ENCODE measurements around the gene EGR4. TPM values are rescaled to one million over a fixed set of nuclear protein-coding genes. Genes with fewer than 3 reads are reported as not detected.

EGR4 gene
- total RNA-seq, 2 experiments from 2014 or later = 0.14 to 0.17 TPM

DNA sequence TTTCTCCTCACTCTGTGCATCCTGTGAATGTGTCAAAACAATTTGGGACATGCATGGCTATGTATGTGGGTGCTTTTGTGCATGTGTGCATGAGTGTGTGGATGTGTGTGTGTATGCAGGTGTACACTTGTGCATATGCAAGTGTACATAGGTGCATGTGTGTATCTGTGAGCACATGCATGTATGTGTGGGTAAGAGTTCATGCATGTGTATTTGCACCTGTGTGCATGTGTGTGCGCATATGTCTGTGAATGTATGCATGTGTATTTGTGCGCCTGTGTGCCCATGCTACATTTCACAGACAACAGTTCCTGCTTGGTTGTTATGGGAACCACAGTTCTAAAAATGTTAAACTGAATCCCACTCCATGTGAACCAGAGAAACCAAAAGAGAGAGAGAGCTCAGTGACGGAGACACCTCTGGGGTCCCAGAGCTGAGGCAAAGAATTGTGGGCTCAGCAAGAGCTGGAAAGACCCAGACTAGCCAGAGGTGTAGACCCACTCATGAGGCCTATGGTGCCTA is 7.2 kb downstream of the EGR4 start:
- TF ChIP-seq, protein P1, sequence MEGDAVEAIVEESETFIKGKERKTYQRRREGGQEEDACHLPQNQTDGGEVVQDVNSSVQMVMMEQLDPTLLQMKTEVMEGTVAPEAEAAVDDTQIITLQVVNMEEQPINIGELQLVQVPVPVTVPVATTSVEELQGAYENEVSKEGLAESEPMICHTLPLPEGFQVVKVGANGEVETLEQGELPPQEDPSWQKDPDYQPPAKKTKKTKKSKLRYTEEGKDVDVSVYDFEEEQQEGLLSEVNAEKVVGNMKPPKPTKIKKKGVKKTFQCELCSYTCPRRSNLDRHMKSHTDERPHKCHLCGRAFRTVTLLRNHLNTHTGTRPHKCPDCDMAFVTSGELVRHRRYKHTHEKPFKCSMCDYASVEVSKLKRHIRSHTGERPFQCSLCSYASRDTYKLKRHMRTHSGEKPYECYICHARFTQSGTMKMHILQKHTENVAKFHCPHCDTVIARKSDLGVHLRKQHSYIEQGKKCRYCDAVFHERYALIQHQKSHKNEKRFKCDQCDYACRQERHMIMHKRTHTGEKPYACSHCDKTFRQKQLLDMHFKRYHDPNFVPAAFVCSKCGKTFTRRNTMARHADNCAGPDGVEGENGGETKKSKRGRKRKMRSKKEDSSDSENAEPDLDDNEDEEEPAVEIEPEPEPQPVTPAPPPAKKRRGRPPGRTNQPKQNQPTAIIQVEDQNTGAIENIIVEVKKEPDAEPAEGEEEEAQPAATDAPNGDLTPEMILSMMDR (IDR thresholded peaks at IDR 0.05) = no peak
- ChIA-PET POLR2A (interaction anchor here (2.9 kb wide), 1 partner anchor 53 kb away, joined by 25 read pairs; the partner anchor contains the start of genes CCT7 and PRADC1), CTCF (no interaction called here)
- Histone ChIP-seq H3K27me3 (ENCODE audit: control insufficient read depth in 1 of 2, insufficient read depth in 2 of 2, low read length in 2 of 2) (peaks cover 7 to 10% of the 10 kb centered on the region in 2 experiments), H3K9me3 (ENCODE audit: control insufficient read depth in 1 of 2, insufficient read depth in 1 of 2, low read length in 2 of 2) (peaks cover 0 to 4% of the 10 kb centered on the region in 2 experiments), H3K4me1 (ENCODE audit: insufficient read depth, low read length) (peaks cover 26% of the 10 kb centered on the region), H3K36me3 (ENCODE audit: insufficient read depth, low read length) (no peaks in the 10 kb centered on the region), H3K4me3 (ENCODE audit: low read length) (no peak overlapping the region), H3K27ac (ENCODE audit: low read depth in 1 of 2, low read length in 2 of 2) (no peak overlapping the region)
- no peak for ATAC-seq (ENCODE audit: poor library complexity)
- intact Hi-C loops (cut with DNase I, micrococcal nuclease) = loop anchor here in 1 of 2 experiments (10.0 kb wide), 3 partner anchors 449 to 1669 kb away; partner anchors contain the start of genes EXOC6B, POLE4 and TPRKB
- no peaks in the 10 kb centered on the region for H3K36me3 Mint-ChIP-seq (ENCODE audit: low read depth)
- DNase-seq = no peak
- H3K4me3 Mint-ChIP-seq = peak overlapping the region; percentile 52
- H3K9me3 Mint-ChIP-seq = no peaks in the 10 kb centered on the region
- H3K4me1 Mint-ChIP-seq (ENCODE audit: low read depth) = peaks cover 34% of the 10 kb centered on the region
- H3K27ac Mint-ChIP-seq = no peak overlapping the region
- H3K27me3 Mint-ChIP-seq = peaks cover 29% of the 10 kb centered on the region

DNA sequence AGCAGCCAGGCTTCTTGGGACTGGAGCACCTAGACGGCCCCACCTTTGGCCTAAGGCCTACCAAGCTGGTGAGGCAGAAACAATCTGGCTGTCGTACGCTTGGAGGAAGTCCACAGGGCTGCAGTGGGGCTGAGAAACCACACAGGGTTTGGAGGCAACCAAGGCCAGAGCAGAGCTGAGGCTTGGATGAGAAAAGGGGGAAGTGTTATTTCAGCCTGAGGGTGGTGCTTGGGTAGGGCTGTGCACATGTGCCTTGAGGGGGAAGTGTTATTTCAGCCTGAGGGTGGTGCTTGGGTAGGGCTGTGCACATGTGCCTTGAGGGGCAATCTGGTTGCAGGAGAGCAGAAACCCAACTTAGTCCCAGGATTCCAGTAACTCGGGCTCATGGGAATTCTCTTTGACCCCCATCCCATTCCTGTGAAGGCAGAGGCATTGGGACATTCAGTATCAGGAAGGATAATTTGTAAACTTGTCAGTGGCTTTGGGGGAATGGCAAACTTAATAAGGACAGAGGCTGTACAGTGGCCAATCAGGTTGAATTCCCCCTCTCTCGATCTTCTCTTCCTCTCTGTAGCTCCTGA is 8.1 kb downstream of the EGR4 start:
- Mint-ChIP-seq H3K4me3 (peak overlapping the region; percentile 52), H3K27ac (no peak overlapping the region), H3K9me3 (no peaks in the 10 kb centered on the region), H3K27me3 (peaks cover 20% of the 10 kb centered on the region), H3K36me3 (ENCODE audit: low read depth) (no peaks in the 10 kb centered on the region), H3K4me1 (ENCODE audit: low read depth) (peaks cover 24% of the 10 kb centered on the region)
- peaks cover 0 to under 1% of the 10 kb centered on the region in 2 experiments for H3K27me3 ChIP-seq (ENCODE audit: control insufficient read depth in 1 of 2, insufficient read depth in 2 of 2, low read length in 2 of 2)
- ATAC-seq (ENCODE audit: poor library complexity) (peak; percentile 29), DNase-seq (peak in 3 of 14 experiments; percentile 30 to 56 (median 46))
- no peaks in the 10 kb centered on the region for H3K36me3 ChIP-seq (ENCODE audit: insufficient read depth, low read length)
- no peak overlapping the region for H3K27ac ChIP-seq (ENCODE audit: low read depth in 1 of 2, low read length in 2 of 2)
- POLR2A ChIA-PET = interaction anchor here (1.2 to 2.9 kb wide), 3 partner anchors 8 to 1954 kb away, joined by 4 to 25 read pairs (median 7); partner anchors contain the start of genes CCT7, EGR4, PRADC1 and ZNF638
- TF ChIP-seq, protein P1 (IDR thresholded peaks at IDR 0.05) = no peak
- intact Hi-C loops (cut with DNase I, micrococcal nuclease) = loop anchor here in 1 of 2 experiments (2.0 to 10.0 kb wide), 5 partner anchors 50 to 1670 kb away; partner anchors contain the start of genes ALMS1, CCT7, EXOC6B and POLE4
- CTCF ChIA-PET = interaction anchor here (0.8 to 1.4 kb wide), 2 partner anchors 11 to 108 kb away, joined by 3 to 5 read pairs; no protein-coding TSS in a partner anchor
- peaks cover 22% of the 10 kb centered on the region for H3K4me1 ChIP-seq (ENCODE audit: insufficient read depth, low read length)
- H3K9me3 ChIP-seq (ENCODE audit: control insufficient read depth in 1 of 2, insufficient read depth in 1 of 2, low read length in 2 of 2) = no peaks in the 10 kb centered on the region
- H3K4me3 ChIP-seq (ENCODE audit: low read length) = peak overlapping the region; percentile 73

DNA sequence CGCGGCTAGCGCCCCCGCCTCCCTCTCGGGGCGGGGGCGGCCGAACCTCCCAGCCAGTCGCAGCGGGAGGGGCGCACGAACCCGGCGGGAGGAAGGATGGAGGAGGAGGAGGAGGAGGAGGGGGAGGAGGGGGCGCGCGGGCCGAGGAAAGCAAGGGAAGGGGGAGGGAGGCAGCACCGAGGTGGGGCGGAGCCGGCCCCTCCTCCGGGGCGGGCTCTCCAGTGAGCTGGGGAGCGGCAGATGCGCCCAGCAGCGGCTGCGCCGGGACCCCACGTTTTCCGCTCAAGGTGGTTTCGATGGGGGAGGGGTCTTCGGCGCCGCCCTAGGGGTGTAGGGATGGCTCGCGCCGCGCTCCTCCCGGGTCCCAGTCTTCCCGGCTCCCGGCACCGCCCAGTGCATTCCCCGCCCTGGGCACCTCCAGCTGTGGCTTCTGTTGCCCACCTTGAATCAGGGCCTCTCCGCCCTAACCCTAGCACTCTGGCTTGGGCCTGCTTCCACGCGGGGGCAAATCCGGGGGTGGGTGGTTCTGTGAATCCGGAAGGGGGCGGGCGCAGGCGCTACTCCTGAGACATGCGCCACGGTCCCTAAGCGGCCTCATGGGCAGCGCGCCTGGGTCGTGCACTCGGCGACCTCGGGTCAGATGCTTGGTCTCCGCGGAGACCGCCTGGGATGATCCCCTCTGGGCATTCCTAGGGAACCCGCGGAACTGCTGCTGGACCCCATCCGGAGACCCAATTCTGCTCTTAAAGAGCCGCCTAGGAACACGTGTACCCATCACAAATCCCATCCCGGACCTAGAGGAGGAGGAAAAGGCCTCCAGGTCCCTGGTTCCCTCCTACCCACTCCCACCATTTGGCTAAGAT is 8.8 kb downstream of the EGR4 start, which contains the start of gene FBXO41:
Gene FBXO41 (minus strand): TSS at position 183 of the 863 bp plus-strand sequence. CDS start 14,848 bp downstream, outside the sequence.
- Mint-ChIP-seq H3K4me3 (peak within 1 kb of the TSS; percentile 91), H3K9me3 (no peaks in the 10 kb centered on the region), H3K27me3 (peaks cover 15% of the 10 kb centered on the region), H3K27ac (peak within 1 kb of the TSS; percentile 37), H3K36me3 (ENCODE audit: low read depth) (no peaks in the 10 kb centered on the region), H3K4me1 (ENCODE audit: low read depth) (peaks cover 22% of the 10 kb centered on the region)
- peak within 1 kb of the TSS; percentile 73 for H3K4me3 ChIP-seq (ENCODE audit: low read length)
- H3K36me3 ChIP-seq (ENCODE audit: insufficient read depth, low read length) = no peaks in the 10 kb centered on the region
- ATAC-seq (ENCODE audit: poor library complexity) (peak; percentile 79), DNase-seq (peak; percentile 36 to 79 (median 59))
- H3K9me3 ChIP-seq (ENCODE audit: control insufficient read depth in 1 of 2, insufficient read depth in 1 of 2, low read length in 2 of 2) = no peaks in the 10 kb centered on the region
- ChIA-PET CTCF (interaction anchor here (0.8 to 1.4 kb wide), 2 partner anchors 11 to 107 kb away, joined by 3 to 5 read pairs; no protein-coding TSS in a partner anchor), POLR2A (interaction anchor here (0.8 to 2.9 kb wide), 4 partner anchors 8 to 1953 kb away, joined by 3 to 25 read pairs (median 6); partner anchors contain the start of genes CCT7, EGR4, PRADC1 and ZNF638)
- H3K4me1 ChIP-seq (ENCODE audit: insufficient read depth, low read length) = peaks cover 22% of the 10 kb centered on the region
- H3K27ac ChIP-seq (ENCODE audit: low read depth in 1 of 2, low read length in 2 of 2) = peak within 1 kb of the TSS in 1 of 2 donors; percentile 33
- TF ChIP-seq, protein P1 (IDR thresholded peaks at IDR 0.05) = no peak
- H3K27me3 ChIP-seq (ENCODE audit: control insufficient read depth in 1 of 2, insufficient read depth in 2 of 2, low read length in 2 of 2) = no peaks in the 10 kb centered on the region
- intact Hi-C loops (cut with DNase I, micrococcal nuclease) = loop anchor here in 1 of 2 experiments (2.0 to 10.0 kb wide), 6 partner anchors 50 to 1670 kb away; partner anchors contain the start of genes ALMS1, CCT7, EXOC6B and POLE4
